GM19452 (cell line): ENCODE results near the gene TEX26.
"Not testable (repeated sequence)": the region's sequence is repeated elsewhere in the genome, so short reads cannot be mapped to it uniquely, and the experiment has no call there.

Experiments used
- ATAC-seq: cut with Tn5 transposase; IDR thresholded peaks from one replicate; pipeline ENCODE4 v1.9.1; 2021; ENCODE audit not compliant: unreplicated experiment

TEX26 gene

DNA sequence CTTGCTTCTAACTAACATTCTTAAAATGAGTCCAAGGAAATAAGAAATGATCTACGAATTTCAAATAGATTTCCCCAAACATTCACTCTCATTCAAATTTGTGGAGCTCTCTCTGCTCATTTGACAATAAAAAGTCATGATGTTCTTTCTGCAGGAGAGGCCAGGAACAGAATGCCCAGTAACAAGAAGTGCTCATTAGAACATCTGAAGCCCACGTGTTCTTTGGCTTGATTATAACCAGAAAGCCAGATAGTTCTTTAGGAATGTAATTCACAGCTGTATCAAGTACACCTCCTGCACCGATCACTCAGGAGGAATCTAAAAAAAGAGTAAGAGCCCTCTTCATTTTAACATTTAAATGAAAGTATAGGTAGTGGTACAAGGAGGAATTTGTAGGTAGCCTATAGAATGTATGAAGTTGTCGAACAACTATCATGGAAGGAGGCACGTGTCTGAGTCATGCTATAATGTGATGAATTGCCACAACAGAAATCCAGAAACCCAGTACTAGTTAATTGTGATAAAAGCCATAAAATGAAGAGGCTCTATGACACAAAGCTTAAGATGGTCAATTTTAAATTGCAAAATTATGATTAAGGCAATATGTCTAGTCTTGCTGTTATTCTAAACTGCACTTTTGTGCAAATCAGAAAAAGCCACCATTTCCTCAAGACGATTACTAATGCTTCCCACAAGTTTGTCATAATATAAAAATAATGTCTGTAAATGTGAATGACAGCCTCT is 13.6 kb upstream of the TEX26 start:
- ATAC-seq: no peak

DNA sequence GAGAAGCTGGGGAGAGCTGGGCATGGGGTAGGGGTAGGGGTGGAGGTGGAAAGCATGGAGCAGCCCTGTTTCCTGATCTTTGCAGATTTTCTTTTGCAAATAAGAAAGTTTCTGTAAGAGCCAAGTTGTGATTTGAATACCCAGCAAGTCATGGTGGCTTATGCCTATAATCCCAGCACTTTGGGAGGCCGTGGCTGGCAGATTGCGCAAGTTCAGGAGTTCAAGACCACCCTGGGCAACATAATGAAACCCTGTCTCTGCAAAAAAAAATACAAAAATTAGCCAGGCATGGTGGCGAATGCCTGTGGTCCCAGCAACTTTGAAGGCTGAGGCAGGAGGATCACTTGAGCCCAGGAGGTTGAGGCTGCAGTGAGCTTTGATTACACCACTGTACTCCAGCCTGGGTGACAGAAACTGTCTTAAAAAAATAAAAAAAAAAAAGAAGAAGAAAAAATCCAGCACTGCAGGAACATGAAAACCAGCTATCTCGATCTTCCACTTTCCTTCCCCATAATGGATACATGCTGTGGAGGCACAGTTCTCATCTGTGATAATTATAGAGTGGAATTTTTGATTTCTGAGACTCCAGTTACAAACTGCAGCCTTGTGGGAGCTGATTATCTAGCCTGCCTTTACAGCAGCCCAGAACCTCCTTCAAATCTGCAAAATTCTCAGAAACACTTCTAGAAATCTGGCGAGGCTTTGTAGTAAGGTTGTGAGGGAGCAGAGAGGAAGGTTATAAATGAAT is 12.1 kb upstream of the TEX26 start:
- no peak for ATAC-seq

- ATAC-seq: no peak
These were observed 9.0 kb upstream of the TEX26 start for GRCh38 chr13:30923418-30923817.

DNA sequence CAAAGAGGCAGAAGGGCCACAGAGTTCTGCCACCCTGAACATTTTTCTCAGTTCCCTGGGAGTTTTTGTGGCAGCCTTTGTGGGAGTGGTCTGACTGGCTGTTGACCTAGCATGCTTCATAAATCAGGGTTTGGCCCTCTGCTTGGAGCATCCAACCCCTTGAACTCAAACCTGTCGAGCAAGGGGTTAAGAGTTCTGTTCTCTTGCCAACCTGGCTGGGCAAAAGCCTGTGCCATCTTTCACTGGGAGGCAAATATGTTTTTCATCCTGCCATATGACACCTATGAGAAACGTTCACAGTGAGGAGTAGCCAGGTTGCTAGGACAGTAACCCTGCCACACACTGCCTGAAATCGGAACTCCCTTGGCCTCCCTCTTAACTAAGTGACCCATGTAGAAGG is 7.7 kb upstream of the TEX26 start:
- ATAC-seq: no peak

- no peak for ATAC-seq
These were observed 7.0 kb upstream of the TEX26 start for GRCh38 chr13:30925429-30925828.

- ATAC-seq: no peak
These were observed 5.7 kb upstream of the TEX26 start for GRCh38 chr13:30926781-30927180.

GRCh38 chr13:30927188-30927587 is 5.3 kb upstream of the TEX26 start:
- not testable (repeated sequence) for ATAC-seq

DNA sequence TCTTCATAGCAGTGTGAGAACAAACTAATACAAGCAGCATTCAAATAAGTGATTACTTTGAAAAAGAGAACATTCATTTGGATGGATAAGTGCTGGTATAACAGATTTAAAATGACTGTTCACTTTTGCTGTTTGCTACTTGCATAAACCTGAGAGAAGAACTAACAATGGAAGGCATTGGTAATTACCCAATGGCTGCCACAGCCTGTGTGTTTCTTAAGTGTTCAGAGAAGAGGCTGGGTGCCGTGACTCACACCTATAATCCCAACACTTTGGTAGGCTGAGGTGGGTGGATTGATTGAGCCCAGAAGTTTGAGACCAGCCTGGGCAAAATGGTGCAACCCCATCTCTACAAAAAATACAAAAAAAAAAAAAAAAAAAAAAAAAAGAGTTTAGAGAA is 4.9 kb upstream of the TEX26 start:
- no peak for ATAC-seq

DNA sequence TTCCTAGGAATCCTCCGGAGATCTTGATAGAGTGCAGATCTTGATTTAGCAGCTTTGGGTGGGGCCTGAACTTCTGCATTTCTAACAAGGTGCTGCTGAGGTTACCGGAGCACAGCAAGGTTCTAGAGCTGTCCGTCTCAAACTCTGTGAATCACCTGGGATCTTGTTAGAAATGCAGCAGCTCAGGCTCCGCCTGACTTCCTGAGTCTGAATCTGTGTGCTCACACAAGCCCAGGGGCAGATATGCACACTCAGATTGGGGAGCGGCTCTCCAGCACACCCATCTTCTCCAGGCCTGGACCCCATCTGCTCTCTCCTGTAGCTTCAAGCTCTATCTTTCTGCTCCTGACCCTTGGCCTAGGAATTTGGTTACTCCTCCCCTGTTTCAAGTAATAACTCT is 3.5 kb upstream of the TEX26 start:
- ATAC-seq: no peak

GRCh38 chr13:30933354-30933670 is 856 bp downstream of the TEX26 start:
- no peak for ATAC-seq

- no peak for ATAC-seq
These were observed 1.9 kb downstream of the TEX26 start for GRCh38 chr13:30934381-30934780.

- no peak for ATAC-seq
These were observed 2.3 kb downstream of the TEX26 start for GRCh38 chr13:30934803-30935202.

DNA sequence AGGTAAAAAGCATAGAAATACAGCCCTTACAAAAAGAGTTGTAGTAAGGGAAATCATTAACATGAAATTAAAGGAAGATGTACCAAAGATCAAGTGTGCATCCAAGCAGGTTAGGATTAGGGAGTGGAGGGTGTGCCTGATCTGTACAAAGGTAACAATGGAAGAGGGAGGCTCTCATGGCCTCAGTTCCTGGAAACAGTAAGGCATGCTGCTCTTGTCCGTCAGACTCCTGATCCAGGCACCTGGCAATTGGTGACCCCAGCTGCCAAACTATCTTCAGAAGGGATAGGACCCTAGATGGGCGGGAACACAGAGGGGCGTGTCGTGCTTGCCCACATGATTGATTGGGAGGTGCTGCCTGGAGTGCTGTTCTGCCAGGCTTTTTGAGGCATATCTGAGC is 4.5 kb downstream of the TEX26 start:
- ATAC-seq: no peak

DNA sequence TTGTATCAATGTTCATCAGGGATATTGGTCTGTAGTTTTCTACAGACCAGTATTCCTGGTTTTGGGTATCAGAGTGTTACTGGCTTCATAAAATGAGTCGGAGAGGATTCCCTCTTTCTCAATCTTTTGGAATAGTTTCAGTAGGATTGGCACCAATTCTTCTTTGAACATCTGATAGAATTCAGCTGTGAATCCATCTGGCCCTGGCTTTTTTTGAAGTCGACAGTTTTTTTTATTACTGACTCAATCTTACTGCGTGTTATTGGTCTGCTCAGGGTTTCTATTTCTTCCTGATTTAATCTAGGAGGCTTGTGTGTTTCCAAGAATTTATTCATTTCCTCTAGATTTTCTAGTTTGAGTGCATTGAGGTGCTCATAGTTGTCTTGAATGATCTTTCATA is 11.4 kb downstream of the TEX26 start:
- no peak for ATAC-seq

- ATAC-seq: no peak
These were observed 24.9 kb downstream of the TEX26 start for GRCh38 chr13:30957258-30957943.

DNA sequence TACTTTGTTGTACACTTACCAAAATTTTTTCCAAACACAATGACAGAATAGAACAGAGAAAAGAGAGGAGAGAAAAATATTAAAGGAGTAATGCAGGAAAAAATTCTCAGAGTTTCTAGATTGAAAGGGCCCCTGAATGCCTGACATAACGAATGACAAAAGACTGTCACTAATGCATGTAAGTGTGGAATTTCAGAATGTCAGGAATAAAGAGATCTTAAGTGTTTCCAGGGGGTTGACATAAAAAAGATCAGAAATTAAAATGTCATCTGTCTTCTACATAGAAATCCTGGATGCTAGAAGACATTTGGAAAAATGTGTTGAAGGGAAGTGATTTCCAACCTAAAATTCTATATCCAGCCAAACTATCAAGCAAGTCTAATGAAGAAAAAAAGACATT is 27.2 kb downstream of the TEX26 start:
- no peak for ATAC-seq

DNA sequence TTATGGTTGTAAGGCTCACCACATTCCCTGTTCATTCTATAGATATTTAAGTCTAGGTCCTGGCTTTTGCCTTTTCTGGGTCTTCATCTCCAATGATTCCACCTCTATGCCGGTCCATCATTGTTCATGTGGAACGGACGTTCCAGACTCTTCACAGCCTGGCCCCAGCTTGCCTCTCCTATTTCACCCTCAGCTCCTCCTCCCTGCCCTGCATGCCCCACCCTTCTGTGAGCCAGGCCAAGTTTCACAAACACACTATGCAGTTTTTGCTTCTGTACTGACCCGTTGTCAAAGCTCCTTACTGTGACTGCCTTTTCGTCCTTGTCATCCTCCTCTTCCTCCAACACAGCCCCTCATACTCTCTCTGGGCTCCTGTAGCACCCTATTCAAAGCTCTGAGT is 31.3 kb downstream of the TEX26 start:
- no peak for ATAC-seq

- no peak for ATAC-seq
These were observed 32.9 kb downstream of the TEX26 start for GRCh38 chr13:30965380-30965779.

GRCh38 chr13:30966101-30966500 is 33.6 kb downstream of the TEX26 start:
- ATAC-seq: no peak

DNA sequence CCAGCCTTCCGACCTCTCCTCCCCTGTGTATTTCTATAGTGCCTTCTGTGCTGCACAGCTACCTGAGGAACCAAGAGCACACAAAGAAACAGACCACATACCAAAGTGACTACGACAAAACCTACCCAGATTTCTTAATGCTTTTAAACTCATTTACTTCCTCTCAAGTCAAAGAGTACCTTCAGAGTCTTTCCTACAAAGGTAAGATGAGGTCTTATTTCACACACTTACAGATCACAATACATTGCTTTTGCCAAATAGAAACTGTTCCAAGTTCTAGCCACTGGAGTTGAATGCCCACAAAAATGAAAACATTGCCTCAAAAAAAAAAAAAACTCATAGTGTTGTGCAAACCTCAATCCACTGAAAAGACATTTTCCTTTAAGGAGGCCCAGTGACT is 36.4 kb downstream of the TEX26 start:
- no peak for ATAC-seq

- no peak for ATAC-seq
These were observed 39.1 kb downstream of the TEX26 start for GRCh38 chr13:30971575-30971974.

GRCh38 chr13:30972888-30973377 is 40.5 kb downstream of the TEX26 start:
- no peak for ATAC-seq
